ENCODE results near the gene TRAPPC2L. TPM values are rescaled to one million over a fixed set of nuclear protein-coding genes. Genes with fewer than 3 reads are reported as not detected.
"Not testable (repeated sequence)": the region's sequence is repeated elsewhere in the genome, so short reads cannot be mapped to it uniquely, and the experiment has no call there.

TRAPPC2L gene
- total RNA-seq, 1 donor from 2014 or later, result 50.6 TPM

DNA sequence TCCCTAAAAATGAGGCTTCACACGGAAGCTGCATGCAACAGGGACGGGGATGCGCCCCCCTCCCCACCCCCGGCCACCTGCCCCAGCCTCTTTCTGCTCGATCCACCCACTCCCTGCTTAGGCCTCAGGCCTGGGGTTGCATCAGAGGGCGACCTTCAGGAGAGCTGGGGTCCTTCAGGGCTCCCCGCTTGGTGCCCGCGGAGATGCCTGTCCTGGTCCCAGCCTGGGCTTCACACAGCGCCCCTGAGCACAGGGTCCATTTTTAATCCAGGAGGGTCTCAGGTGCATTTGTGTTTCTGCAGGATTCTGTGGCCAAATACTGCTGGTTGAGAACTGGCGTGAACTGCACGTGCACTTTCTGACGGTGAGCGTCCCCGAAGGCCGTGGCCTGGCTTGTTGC is 37.8 kb upstream of the TRAPPC2L start:
- Mint-ChIP-seq H3K36me3 (ENCODE audit: unreplicated experiment) (no peaks in the 10 kb centered on the region), H3K9me3 (ENCODE audit: unreplicated experiment) (peaks cover 2% of the 10 kb centered on the region), H3K27me3 (ENCODE audit: unreplicated experiment) (peaks cover 5% of the 10 kb centered on the region), H3K27ac (ENCODE audit: unreplicated experiment) (no peak overlapping the region), H3K4me1 (ENCODE audit: low read depth, unreplicated experiment) (no peaks in the 10 kb centered on the region), H3K4me3 (ENCODE audit: unreplicated experiment) (no peak overlapping the region)
- DNase-seq, result no peak
- TF ChIP-seq, protein P1, sequence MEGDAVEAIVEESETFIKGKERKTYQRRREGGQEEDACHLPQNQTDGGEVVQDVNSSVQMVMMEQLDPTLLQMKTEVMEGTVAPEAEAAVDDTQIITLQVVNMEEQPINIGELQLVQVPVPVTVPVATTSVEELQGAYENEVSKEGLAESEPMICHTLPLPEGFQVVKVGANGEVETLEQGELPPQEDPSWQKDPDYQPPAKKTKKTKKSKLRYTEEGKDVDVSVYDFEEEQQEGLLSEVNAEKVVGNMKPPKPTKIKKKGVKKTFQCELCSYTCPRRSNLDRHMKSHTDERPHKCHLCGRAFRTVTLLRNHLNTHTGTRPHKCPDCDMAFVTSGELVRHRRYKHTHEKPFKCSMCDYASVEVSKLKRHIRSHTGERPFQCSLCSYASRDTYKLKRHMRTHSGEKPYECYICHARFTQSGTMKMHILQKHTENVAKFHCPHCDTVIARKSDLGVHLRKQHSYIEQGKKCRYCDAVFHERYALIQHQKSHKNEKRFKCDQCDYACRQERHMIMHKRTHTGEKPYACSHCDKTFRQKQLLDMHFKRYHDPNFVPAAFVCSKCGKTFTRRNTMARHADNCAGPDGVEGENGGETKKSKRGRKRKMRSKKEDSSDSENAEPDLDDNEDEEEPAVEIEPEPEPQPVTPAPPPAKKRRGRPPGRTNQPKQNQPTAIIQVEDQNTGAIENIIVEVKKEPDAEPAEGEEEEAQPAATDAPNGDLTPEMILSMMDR (IDR thresholded peaks at IDR 0.05; ENCODE audit: partially characterized antibody, unreplicated experiment), result no peak

DNA sequence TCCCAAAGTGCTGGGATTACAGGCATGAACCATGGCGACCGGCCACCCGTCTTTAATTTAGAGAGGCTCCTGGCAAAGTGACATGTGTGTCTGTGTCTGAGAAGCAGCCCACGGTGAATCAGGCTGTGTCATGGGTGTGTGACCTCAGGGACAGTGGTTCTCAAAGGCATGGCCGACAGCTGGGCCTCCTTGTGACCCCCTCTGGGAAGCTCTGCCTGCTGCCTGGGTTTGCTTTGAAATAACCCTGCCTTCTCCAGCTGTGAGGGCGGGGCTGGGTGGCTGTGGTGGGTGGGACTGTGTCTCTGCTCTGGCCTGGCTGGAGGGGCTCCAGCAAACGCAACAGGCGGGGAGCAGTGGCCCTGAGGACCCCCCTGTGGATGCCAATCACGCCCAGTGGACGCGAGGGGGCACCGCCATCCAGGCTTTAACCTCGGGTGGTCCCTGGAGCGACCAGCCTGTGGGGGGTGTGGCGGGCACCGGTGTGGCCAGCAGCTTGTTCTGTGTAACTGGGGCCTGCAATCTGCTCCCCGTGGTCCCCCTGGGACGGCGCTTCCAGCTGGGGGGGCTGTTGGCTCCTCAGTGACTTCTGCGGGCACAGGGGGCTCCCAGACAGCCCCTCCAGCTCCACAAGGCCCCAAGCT is 36.4 kb upstream of the TRAPPC2L start:
- H3K4me3 Mint-ChIP-seq (ENCODE audit: unreplicated experiment), result no peak overlapping the region
- H3K36me3 Mint-ChIP-seq (ENCODE audit: unreplicated experiment), result no peaks in the 10 kb centered on the region
- no peak overlapping the region for H3K27ac Mint-ChIP-seq (ENCODE audit: unreplicated experiment)
- TF ChIP-seq, protein P1 (IDR thresholded peaks at IDR 0.05; ENCODE audit: partially characterized antibody, unreplicated experiment), result no peak
- no peaks in the 10 kb centered on the region for H3K4me1 Mint-ChIP-seq (ENCODE audit: low read depth, unreplicated experiment)
- DNase-seq, result no peak
- peaks cover 2% of the 10 kb centered on the region for H3K9me3 Mint-ChIP-seq (ENCODE audit: unreplicated experiment)
- H3K27me3 Mint-ChIP-seq (ENCODE audit: unreplicated experiment), result peaks cover 5% of the 10 kb centered on the region

DNA sequence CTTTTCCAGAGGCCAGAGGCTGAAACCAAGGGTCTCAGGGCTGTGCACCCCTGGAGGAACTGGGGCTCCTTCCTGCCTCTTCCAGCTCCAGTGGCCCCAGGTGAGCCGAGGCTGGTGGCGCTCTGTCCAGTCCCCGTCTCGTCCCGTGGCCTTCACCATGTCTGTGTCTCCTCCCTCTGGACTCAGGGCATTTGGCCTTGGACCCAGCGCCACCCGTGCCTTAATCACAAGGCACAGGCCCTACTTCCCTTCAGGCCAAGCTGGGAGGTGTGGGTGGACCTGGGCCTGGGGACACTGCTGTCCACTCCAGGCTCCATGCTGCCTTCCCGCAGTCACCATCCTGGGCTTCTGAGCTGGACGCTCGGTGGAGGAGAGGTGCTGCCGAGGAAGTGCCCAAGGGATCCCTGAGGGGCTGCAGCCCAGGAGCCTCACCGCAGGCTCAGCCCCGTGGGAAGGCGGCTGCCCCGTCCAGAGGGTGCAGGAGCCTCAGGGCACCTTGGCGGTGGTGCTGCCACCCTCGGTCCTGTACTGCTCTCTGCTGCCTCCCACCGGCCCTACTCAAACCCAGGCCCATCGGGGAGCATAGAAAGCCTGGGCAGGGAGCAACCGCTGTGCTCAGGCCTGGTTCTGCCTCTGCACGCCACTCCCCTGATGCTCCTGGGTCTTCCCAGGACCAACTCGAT is 35.6 kb upstream of the TRAPPC2L start:
- H3K4me3 Mint-ChIP-seq (ENCODE audit: unreplicated experiment), result no peak overlapping the region
- H3K4me1 Mint-ChIP-seq (ENCODE audit: low read depth, unreplicated experiment), result no peaks in the 10 kb centered on the region
- no peaks in the 10 kb centered on the region for H3K36me3 Mint-ChIP-seq (ENCODE audit: unreplicated experiment)
- H3K27me3 Mint-ChIP-seq (ENCODE audit: unreplicated experiment), result peaks cover 5% of the 10 kb centered on the region
- no peak for DNase-seq
- peaks cover 3% of the 10 kb centered on the region for H3K9me3 Mint-ChIP-seq (ENCODE audit: unreplicated experiment)
- TF ChIP-seq, protein P1 (IDR thresholded peaks at IDR 0.05; ENCODE audit: partially characterized antibody, unreplicated experiment), result no peak
- H3K27ac Mint-ChIP-seq (ENCODE audit: unreplicated experiment), result no peak overlapping the region

DNA sequence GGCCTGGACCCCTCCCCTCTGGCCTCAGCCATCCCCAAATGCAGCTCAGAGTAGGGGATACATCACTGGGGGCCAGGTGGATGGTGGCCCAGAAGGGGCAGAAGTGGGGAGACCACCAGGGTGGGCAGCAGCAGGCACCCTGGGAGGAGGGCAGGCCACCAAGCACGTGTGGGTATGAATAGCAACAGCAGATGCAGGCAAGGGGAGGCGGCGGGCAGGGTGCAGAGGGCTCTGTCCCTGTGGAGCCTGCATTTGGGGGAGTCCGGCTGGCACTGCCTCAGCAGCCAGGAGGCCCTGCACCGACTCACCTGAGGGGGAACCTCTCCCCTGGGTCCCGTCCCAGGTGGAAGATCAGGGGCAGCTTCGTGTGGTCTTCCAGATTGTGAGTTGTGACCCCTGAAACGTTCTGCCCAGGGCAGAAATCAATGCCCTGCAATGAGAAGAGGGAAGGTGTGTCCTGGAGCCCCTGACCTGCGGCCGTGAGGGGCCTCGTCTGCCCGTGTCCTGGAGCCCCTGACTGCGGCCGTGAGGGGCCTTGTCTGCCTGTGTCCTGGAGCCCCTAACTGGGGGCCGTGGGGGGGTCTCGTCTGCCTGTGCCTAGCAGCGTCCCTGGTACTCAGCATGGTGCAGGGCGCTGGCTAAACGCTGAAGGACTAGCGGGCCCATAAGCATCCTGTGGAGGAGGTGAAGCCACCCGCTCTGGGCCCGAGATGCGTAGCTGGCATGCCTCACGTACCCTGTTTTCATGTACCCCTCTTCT is 34.5 kb upstream of the TRAPPC2L start:
- no peaks in the 10 kb centered on the region for H3K36me3 Mint-ChIP-seq (ENCODE audit: unreplicated experiment)
- no peak for DNase-seq
- no peak overlapping the region for H3K4me3 Mint-ChIP-seq (ENCODE audit: unreplicated experiment)
- H3K4me1 Mint-ChIP-seq (ENCODE audit: low read depth, unreplicated experiment), result no peaks in the 10 kb centered on the region
- no peak overlapping the region for H3K27ac Mint-ChIP-seq (ENCODE audit: unreplicated experiment)
- peaks cover 1% of the 10 kb centered on the region for H3K9me3 Mint-ChIP-seq (ENCODE audit: unreplicated experiment)
- H3K27me3 Mint-ChIP-seq (ENCODE audit: unreplicated experiment), result peaks cover 5% of the 10 kb centered on the region
- TF ChIP-seq, protein P1 (IDR thresholded peaks at IDR 0.05; ENCODE audit: partially characterized antibody, unreplicated experiment), result no peak

DNA sequence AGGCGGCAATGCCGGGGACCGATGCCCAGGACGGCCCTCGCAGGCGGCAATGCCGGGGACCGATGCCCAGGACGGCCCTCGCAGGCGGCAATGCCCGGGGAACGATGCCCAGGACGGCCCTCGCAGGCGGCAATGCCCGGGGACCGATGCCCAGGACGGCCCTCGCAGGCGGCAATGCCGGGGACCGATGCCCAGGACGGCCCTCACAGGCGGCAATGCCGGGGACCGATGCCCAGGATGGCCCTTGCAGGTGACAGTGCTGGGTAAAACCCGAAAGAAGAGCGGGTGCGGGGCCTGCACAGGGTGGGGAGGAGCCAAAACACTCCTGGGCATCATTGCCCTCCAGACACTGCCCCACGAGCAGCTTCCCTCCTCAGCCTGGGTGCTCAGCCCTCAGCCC is 33.3 kb upstream of the TRAPPC2L start:
- H3K27ac Mint-ChIP-seq (ENCODE audit: unreplicated experiment); H3K4me1 Mint-ChIP-seq (ENCODE audit: low read depth, unreplicated experiment); DNase-seq; H3K36me3 Mint-ChIP-seq (ENCODE audit: unreplicated experiment); H3K4me3 Mint-ChIP-seq (ENCODE audit: unreplicated experiment); H3K27me3 Mint-ChIP-seq (ENCODE audit: unreplicated experiment); H3K9me3 Mint-ChIP-seq (ENCODE audit: unreplicated experiment): not testable (repeated sequence)

Measured in glutamatergic neuron (in vitro differentiated cells).